Measurements from ENCODE around the gene PHF14. TPM values are rescaled to one million over a fixed set of nuclear protein-coding genes. Genes with fewer than 3 reads are reported as not detected.
A peak's percentile ranks its signal among the peaks of the same experiment; 100 is the strongest.

Gene PHF14
- total RNA-seq, 1 donor from 2014 or later = 23.1 TPM

- Mint-ChIP-seq H3K9me3 (ENCODE audit: low read depth) (no peaks in the 10 kb centered on the region), H3K27me3 (ENCODE audit: low read depth) (no peaks in the 10 kb centered on the region), H3K4me3 (ENCODE audit: unreplicated experiment) (no peak overlapping the region), H3K36me3 (ENCODE audit: low read depth) (no peaks in the 10 kb centered on the region), H3K4me1 (ENCODE audit: low read depth) (peaks cover 47% of the 10 kb centered on the region), H3K27ac (ENCODE audit: unreplicated experiment) (peak overlapping the region; percentile 28)
- DNase-seq (ENCODE audit: low spot score) = no peak
- TF ChIP-seq, protein P1, sequence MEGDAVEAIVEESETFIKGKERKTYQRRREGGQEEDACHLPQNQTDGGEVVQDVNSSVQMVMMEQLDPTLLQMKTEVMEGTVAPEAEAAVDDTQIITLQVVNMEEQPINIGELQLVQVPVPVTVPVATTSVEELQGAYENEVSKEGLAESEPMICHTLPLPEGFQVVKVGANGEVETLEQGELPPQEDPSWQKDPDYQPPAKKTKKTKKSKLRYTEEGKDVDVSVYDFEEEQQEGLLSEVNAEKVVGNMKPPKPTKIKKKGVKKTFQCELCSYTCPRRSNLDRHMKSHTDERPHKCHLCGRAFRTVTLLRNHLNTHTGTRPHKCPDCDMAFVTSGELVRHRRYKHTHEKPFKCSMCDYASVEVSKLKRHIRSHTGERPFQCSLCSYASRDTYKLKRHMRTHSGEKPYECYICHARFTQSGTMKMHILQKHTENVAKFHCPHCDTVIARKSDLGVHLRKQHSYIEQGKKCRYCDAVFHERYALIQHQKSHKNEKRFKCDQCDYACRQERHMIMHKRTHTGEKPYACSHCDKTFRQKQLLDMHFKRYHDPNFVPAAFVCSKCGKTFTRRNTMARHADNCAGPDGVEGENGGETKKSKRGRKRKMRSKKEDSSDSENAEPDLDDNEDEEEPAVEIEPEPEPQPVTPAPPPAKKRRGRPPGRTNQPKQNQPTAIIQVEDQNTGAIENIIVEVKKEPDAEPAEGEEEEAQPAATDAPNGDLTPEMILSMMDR (IDR thresholded peaks at IDR 0.05) = no peak
Measured at GRCh38 chr7:11130012-11130411, 156.3 kb downstream of the PHF14 start.

GRCh38 chr7:11130601-11131000 lies 156.9 kb downstream of the PHF14 start:
- H3K4me3 Mint-ChIP-seq (ENCODE audit: unreplicated experiment) = no peak overlapping the region
- no peaks in the 10 kb centered on the region for H3K36me3 Mint-ChIP-seq (ENCODE audit: low read depth)
- TF ChIP-seq, protein P1 (IDR thresholded peaks at IDR 0.05) = no peak
- no peak for DNase-seq (ENCODE audit: low spot score)
- peaks cover 47% of the 10 kb centered on the region for H3K4me1 Mint-ChIP-seq (ENCODE audit: low read depth)
- H3K27ac Mint-ChIP-seq (ENCODE audit: unreplicated experiment) = peak overlapping the region; percentile 28
- H3K27me3 Mint-ChIP-seq (ENCODE audit: low read depth) = no peaks in the 10 kb centered on the region
- no peaks in the 10 kb centered on the region for H3K9me3 Mint-ChIP-seq (ENCODE audit: low read depth)

GRCh38 chr7:11133436-11133959 lies 159.8 kb downstream of the PHF14 start:
- Mint-ChIP-seq H3K36me3 (ENCODE audit: low read depth) (no peaks in the 10 kb centered on the region), H3K27me3 (ENCODE audit: low read depth) (no peaks in the 10 kb centered on the region), H3K4me3 (ENCODE audit: unreplicated experiment) (no peak overlapping the region), H3K9me3 (ENCODE audit: low read depth) (no peaks in the 10 kb centered on the region), H3K27ac (ENCODE audit: unreplicated experiment) (no peak overlapping the region), H3K4me1 (ENCODE audit: low read depth) (peaks cover 25% of the 10 kb centered on the region)
- DNase-seq (ENCODE audit: low spot score) = no peak
- TF ChIP-seq, protein P1 (IDR thresholded peaks at IDR 0.05) = no peak

DNA sequence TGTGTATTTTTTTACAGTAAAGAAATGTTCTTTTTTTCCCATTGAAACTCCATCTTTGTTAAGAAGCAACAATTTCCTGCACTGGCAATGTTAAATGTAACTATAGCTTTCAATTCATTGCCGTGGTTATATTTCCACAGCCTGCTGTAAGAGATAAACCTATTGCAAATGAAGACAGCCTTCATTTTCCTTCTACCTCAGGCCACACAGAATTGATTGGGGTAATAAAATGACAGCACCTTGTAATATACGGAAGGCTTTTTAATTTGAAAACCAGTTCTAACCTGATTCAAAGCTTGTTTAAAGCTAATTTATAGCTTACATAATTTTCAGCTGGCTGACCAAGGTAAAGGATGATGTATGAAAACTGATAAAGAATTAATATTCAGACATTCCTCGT lies 161.9 kb downstream of the PHF14 start:
- TF ChIP-seq, protein P1 (IDR thresholded peaks at IDR 0.05) = no peak
- no peak overlapping the region for H3K27ac Mint-ChIP-seq (ENCODE audit: unreplicated experiment)
- no peaks in the 10 kb centered on the region for H3K27me3 Mint-ChIP-seq (ENCODE audit: low read depth)
- H3K4me1 Mint-ChIP-seq (ENCODE audit: low read depth) = peaks cover 11% of the 10 kb centered on the region
- H3K9me3 Mint-ChIP-seq (ENCODE audit: low read depth) = no peaks in the 10 kb centered on the region
- DNase-seq (ENCODE audit: low spot score) = no peak
- no peaks in the 10 kb centered on the region for H3K36me3 Mint-ChIP-seq (ENCODE audit: low read depth)
- no peak overlapping the region for H3K4me3 Mint-ChIP-seq (ENCODE audit: unreplicated experiment)

- Mint-ChIP-seq H3K36me3 (ENCODE audit: low read depth) (peaks cover 4% of the 10 kb centered on the region), H3K9me3 (ENCODE audit: low read depth) (no peaks in the 10 kb centered on the region), H3K27me3 (ENCODE audit: low read depth) (no peaks in the 10 kb centered on the region), H3K27ac (ENCODE audit: unreplicated experiment) (no peak overlapping the region), H3K4me1 (ENCODE audit: low read depth) (peaks cover 4% of the 10 kb centered on the region), H3K4me3 (ENCODE audit: unreplicated experiment) (no peak overlapping the region)
- TF ChIP-seq, protein P1 (IDR thresholded peaks at IDR 0.05) = no peak
- DNase-seq (ENCODE audit: low spot score) = no peak
Measured at GRCh38 chr7:11141541-11141940, 167.9 kb downstream of the PHF14 start.
